Measurements from ENCODE around the gene RCOR1.

DNA sequence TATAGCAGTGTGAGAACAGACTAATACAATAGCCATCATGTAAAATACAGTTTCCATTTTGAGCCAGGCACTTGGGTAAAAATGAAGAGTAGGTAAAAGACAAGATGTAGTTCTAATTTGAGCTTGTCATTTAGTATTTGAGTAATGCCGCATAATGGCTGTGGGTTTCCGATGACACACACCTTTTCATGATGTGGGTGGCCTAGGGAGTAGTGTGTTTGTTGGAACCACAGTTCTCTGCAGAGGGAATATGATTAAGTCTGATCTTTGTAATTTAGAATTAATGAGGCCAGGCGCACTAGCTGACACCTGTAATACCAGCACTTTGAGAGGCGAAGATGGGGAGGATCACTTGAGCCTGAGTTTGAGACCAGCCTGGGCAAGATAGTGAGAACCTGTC lies 61.8 kb downstream of the RCOR1 start:
- TF ChIP-seq SUZ12 (IDR thresholded peaks at IDR 0.05) (no peak), ZNF384 (IDR thresholded peaks at IDR 0.05) (no peak), SP1 (IDR thresholded peaks at IDR 0.05) (no peak), FOXM1 (IDR thresholded peaks at IDR 0.05; ENCODE audit: borderline replicate concordance) (no peak), FOXK2 (IDR thresholded peaks at IDR 0.05) (no peak), ARNT (IDR thresholded peaks at IDR 0.05) (no peak), NFRKB (IDR thresholded peaks at IDR 0.05) (no peak), ELF4 (IDR thresholded peaks at IDR 0.05) (no peak), TARDBP (IDR thresholded peaks at IDR 0.05) (no peak)
